GM18867 (cell line): Measurements from ENCODE around the gene RNF20.
"Not testable (repeated sequence)": the region's sequence is repeated elsewhere in the genome, so short reads cannot be mapped to it uniquely, and the experiment has no call there.

Experiments
- ATAC-seq: cut with Tn5 transposase; IDR thresholded peaks from one replicate; pipeline ENCODE4 v1.9.1; 2021; ENCODE audit warnings: mild to moderate bottlenecking, moderate library complexity; ENCODE audit not compliant: unreplicated experiment

RNF20 gene

GRCh38 chr9:101533334-101534204 is at the start of gene RNF20:
Gene RNF20 (plus strand): TSS chr9:101533853. CDS start chr9:101535424, 1,571 bp downstream.
- ATAC-seq = peak; percentile 97

- no peak for ATAC-seq
Observed at GRCh38 chr9:101484046-101484445, 49.6 kb upstream of the RNF20 start.

GRCh38 chr9:101485924-101486692 is 47.5 kb upstream of the RNF20 start:
- ATAC-seq = no peak

- no peak for ATAC-seq
Observed at GRCh38 chr9:101486693-101487442, 46.8 kb upstream of the RNF20 start.

GRCh38 chr9:101487443-101487840 is 46.2 kb upstream of the RNF20 start:
- no peak for ATAC-seq

- ATAC-seq = no peak
Observed at GRCh38 chr9:101495810-101496209, 37.8 kb upstream of the RNF20 start.

GRCh38 chr9:101498323-101498722 is 35.3 kb upstream of the RNF20 start:
- no peak for ATAC-seq

- ATAC-seq = no peak
Observed at GRCh38 chr9:101504188-101504587, 29.5 kb upstream of the RNF20 start.

- ATAC-seq = no peak
Observed at GRCh38 chr9:101508211-101508610, 25.4 kb upstream of the RNF20 start.

- no peak for ATAC-seq
Observed at GRCh38 chr9:101509572-101509971, 24.1 kb upstream of the RNF20 start.

GRCh38 chr9:101510459-101510858 is 23.2 kb upstream of the RNF20 start:
- no peak for ATAC-seq

- no peak for ATAC-seq
Observed at GRCh38 chr9:101511009-101511408, 22.6 kb upstream of the RNF20 start.

GRCh38 chr9:101512116-101512515 is 21.5 kb upstream of the RNF20 start:
- no peak for ATAC-seq

- no peak for ATAC-seq
Observed at GRCh38 chr9:101513351-101513750, 20.3 kb upstream of the RNF20 start.

- ATAC-seq = no peak
Observed at GRCh38 chr9:101514071-101514470, 19.6 kb upstream of the RNF20 start.

- ATAC-seq = no peak
Observed at GRCh38 chr9:101516655-101517054, 17.0 kb upstream of the RNF20 start.

- ATAC-seq = not testable (repeated sequence)
Observed at GRCh38 chr9:101518489-101518888, 15.2 kb upstream of the RNF20 start.

- ATAC-seq = no peak
Observed at GRCh38 chr9:101524371-101524770, 9.3 kb upstream of the RNF20 start.

- ATAC-seq = no peak
Observed at GRCh38 chr9:101527066-101527465, 6.6 kb upstream of the RNF20 start.

GRCh38 chr9:101528015-101528414 is 5.6 kb upstream of the RNF20 start:
- no peak for ATAC-seq

GRCh38 chr9:101530076-101530711 is 3.5 kb upstream of the RNF20 start:
- ATAC-seq = peak; percentile 50
